SJSA1 (cell line): ENCODE data around the gene LOXHD1. TPM values are rescaled to one million over a fixed set of nuclear protein-coding genes. Genes with fewer than 3 reads are reported as not detected.

ENCODE experiments used
- DNase-seq, 2 experiments: peaks; one replicate each; pipeline ENCODE4 v3.0.0-alpha.2; 2015 to 2020; ENCODE audit warnings: low spot score in 2 of 2, low read depth in 1 of 2
- H3K27ac ChIP-seq: fragments of 250-450 bp; sonication (Bioruptor Pico); 2 replicates; pipeline ENCODE4 v1.5.1; 2020; ENCODE audit warnings: mild to moderate bottlenecking, moderate library complexity
- H3K27me3 ChIP-seq: fragments of 250-450 bp; sonication (Bioruptor Pico); replicated peaks from 2 replicates; pipeline ENCODE4 v1.5.1; 2020; ENCODE audit warnings: mild to moderate bottlenecking, moderate library complexity
- H3K36me3 ChIP-seq: fragments of 250-450 bp; sonication (Bioruptor Pico); 2 replicates; pipeline ENCODE4 v1.5.1; 2020; ENCODE audit warnings: mild to moderate bottlenecking
- H3K4me1 ChIP-seq: fragments of 250-450 bp; sonication (Bioruptor Pico); replicated peaks from 2 replicates; pipeline ENCODE4 v1.6.1; 2021; ENCODE audit warnings: mild to moderate bottlenecking
- H3K4me3 ChIP-seq: fragments of 250-450 bp; sonication (Bioruptor Pico); 2 replicates; pipeline ENCODE4 v1.5.1; 2020; ENCODE audit warnings: mild to moderate bottlenecking
- H3K9me3 ChIP-seq: fragments of 250-450 bp; sonication (Bioruptor Pico); replicated peaks from 2 replicates; pipeline ENCODE4 v1.5.1; 2020; ENCODE audit warnings: mild to moderate bottlenecking
- total RNA-seq: library from RNA; depleted of rRNA; stranded (reverse); fragments of >200 nt; shearing (Covaris generic); gene quantifications from 2 replicates; pipeline ENCODE4 v1.2.3, GENCODE V29; 2014

The LOXHD1 gene
- total RNA-seq, 1 experiment from 2014 or later = not detected

DNA sequence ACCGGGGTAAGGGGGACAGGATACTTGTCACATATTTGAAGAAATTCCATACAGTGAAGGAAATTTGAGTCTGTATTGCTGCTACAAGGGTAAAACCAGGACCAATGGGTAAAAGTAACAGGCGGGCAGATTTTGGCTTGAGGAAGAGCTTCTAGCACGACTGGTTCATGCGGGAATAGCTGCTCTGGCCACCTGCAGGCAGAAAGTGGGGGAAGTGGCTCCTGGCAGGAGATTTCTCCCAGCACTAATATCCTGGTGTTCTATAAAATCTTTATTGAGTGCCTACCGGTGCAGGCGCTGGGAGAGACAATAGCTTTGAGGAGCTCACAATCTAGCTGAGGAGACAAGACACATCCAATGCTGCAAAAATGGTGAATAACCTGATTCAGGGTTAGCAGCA lies 198.5 kb downstream of the LOXHD1 start:
- DNase-seq = peak in 1 of 2 experiments; percentile 14
- Histone ChIP-seq H3K4me3 (no peak overlapping the region), H3K27ac (no peak overlapping the region), H3K27me3 (no peaks in the 10 kb centered on the region), H3K9me3 (no peaks in the 10 kb centered on the region), H3K36me3 (no peaks in the 10 kb centered on the region), H3K4me1 (no peaks in the 10 kb centered on the region)

DNA sequence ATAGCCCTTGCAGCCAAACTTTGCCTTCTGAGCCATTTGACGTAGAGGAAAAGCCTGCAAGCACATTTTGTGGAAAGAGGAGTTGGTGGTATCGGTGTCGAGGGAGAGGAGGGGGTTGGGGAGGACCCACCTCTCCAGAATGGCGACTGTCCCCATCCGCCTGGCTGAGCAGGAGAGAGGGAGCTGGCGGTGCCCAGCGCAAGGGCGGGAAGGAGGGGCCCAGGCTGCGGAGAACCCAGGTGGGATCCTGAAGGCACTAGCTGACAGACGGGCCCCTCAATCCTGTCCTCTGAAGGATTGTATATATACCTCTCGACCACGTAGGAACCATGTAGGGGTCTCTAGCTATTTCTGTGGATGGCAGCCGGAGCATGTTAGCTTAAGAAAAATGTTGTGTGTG lies 200.3 kb downstream of the LOXHD1 start:
- Histone ChIP-seq H3K4me3 (no peak overlapping the region), H3K4me1 (no peaks in the 10 kb centered on the region), H3K27ac (no peak overlapping the region), H3K36me3 (no peaks in the 10 kb centered on the region), H3K27me3 (no peaks in the 10 kb centered on the region), H3K9me3 (no peaks in the 10 kb centered on the region)
- peak in 1 of 2 experiments; percentile 6 for DNase-seq

DNA sequence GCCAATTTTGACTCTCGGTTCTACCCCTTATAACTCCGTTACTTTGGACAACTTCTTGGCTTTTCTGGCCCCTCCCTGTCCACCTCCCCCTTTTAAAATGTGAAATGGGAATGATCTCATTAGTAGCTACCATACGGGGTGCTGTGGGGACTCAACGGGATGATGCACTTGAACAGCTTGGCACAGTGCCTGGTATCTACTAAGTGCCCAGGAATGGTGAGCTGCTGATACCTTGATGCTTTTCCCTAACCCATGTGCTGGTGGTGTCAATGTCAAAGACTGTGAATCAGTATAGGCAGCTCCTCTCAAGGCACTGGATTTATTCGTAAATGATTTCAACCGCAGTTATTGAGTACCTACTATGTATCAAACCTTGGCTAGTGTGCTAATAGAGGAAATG lies 204.2 kb downstream of the LOXHD1 start:
- Histone ChIP-seq H3K4me1 (no peaks in the 10 kb centered on the region), H3K27ac (no peak overlapping the region), H3K4me3 (no peak overlapping the region), H3K27me3 (no peaks in the 10 kb centered on the region), H3K9me3 (no peaks in the 10 kb centered on the region), H3K36me3 (no peaks in the 10 kb centered on the region)
- peak in 1 of 2 experiments; percentile 43 for DNase-seq

DNA sequence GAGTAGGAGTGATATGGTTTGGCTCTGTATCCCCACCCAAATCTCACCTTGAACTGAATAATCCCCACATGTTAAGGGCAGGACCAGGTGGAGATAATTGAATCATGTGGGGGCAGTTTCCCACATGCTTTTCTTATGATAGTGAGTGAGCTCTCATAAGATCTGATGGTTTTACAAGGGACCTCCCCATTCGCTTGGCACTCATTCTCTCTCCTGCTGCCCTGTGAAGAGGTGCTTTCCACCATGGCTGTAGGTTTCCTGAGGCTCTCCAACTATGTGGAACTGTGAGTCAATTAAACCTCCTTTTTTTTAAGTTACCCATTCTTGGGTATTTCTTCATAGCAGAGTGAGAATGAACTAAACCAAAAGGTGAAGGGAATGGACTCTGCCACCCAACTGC lies 207.5 kb downstream of the LOXHD1 start:
- H3K36me3 ChIP-seq = no peaks in the 10 kb centered on the region
- no peak overlapping the region for H3K4me3 ChIP-seq
- no peaks in the 10 kb centered on the region for H3K9me3 ChIP-seq
- DNase-seq = no peak
- H3K4me1 ChIP-seq = no peaks in the 10 kb centered on the region
- H3K27ac ChIP-seq = no peak overlapping the region
- H3K27me3 ChIP-seq = no peaks in the 10 kb centered on the region

DNA sequence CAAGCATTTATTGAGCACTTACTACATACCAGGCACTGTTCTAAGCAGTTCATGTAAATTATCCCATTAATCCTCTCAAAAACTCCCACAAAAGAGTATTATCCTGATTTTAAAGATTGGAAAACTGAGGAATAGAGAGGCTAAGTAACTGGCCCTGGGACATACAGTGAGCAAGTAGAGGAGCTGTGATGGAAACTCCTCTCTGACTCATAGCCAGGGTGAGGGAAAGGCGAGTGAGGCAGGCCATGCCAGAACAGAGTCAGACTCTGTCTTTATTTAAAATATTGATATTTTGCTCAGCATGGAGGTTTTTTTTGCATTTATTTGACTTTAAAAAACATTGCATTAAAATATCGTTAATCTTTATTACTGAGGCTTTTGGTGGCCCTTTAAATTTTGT lies 208.0 kb downstream of the LOXHD1 start:
- no peak overlapping the region for H3K27ac ChIP-seq
- H3K36me3 ChIP-seq = no peaks in the 10 kb centered on the region
- H3K4me3 ChIP-seq = no peak overlapping the region
- no peaks in the 10 kb centered on the region for H3K27me3 ChIP-seq
- H3K4me1 ChIP-seq = no peaks in the 10 kb centered on the region
- no peaks in the 10 kb centered on the region for H3K9me3 ChIP-seq
- DNase-seq = no peak

DNA sequence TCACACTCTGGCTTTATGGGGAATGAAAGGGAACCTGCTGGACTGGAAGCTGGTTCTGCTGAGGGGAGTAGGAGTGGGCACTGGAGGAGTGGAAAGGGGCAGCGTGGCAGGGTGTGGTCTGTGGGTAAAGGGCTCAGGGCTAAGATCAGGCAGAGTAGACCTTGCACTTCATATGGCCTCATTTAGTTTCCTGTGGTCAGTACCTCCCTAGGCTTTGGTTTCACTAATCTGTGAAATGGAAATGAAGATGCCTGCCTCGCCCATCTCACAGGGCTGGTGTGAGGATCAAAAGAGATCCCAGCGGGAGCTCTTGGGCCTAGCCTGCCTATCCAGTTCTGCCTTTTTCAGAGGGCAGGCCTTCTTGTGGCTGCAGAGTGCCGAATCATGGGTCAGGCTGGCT lies 208.7 kb downstream of the LOXHD1 start:
- no peaks in the 10 kb centered on the region for H3K4me1 ChIP-seq
- no peaks in the 10 kb centered on the region for H3K27me3 ChIP-seq
- H3K36me3 ChIP-seq = no peaks in the 10 kb centered on the region
- DNase-seq = no peak
- no peaks in the 10 kb centered on the region for H3K9me3 ChIP-seq
- no peak overlapping the region for H3K27ac ChIP-seq
- no peak overlapping the region for H3K4me3 ChIP-seq

DNA sequence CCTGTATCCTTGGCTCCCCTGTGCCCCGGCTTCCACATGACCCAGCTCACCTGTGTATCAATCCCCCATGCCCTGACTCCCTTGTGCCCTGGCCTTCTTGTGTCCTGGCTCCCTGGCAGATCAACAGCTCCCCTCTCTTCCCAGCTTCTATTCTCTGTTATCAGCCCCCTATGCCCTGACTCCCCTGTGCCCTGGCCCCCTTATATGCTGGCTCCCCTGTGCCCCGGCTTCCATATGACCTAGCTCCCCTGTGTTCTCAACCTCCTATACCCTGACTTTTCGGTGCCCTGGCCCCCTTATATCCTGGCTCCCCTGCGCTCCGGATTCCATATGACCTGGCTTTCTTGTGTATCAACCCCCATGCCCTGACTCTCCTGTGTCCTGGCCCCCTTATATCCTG lies 209.2 kb downstream of the LOXHD1 start:
- no peaks in the 10 kb centered on the region for H3K27me3 ChIP-seq
- no peaks in the 10 kb centered on the region for H3K36me3 ChIP-seq
- H3K27ac ChIP-seq = no peak overlapping the region
- H3K9me3 ChIP-seq = no peaks in the 10 kb centered on the region
- no peak overlapping the region for H3K4me3 ChIP-seq
- H3K4me1 ChIP-seq = no peaks in the 10 kb centered on the region
- no peak for DNase-seq

DNA sequence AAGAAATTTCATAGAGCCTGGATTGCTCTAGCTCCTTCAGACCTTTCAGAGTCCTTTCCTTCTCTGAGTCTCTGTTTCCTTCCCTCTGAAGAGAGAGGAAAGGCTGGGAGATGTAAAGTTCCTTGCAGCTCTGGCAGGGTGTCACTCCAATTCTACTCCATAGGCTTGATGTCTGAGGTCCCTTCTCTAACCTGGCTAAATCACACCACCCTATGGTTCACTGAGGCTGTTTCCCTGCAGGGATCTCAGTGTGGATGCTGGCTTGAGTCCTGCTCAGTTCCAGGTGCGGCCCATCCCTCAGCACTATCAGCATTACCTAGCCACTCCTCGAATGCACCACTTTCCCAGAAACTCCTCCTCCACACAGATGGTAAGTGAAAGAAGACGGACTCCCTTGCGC lies 209.7 kb downstream of the LOXHD1 start:
- Histone ChIP-seq H3K36me3 (no peaks in the 10 kb centered on the region), H3K27ac (no peak overlapping the region), H3K4me3 (no peak overlapping the region), H3K9me3 (no peaks in the 10 kb centered on the region), H3K27me3 (no peaks in the 10 kb centered on the region), H3K4me1 (no peaks in the 10 kb centered on the region)
- no peak for DNase-seq

DNA sequence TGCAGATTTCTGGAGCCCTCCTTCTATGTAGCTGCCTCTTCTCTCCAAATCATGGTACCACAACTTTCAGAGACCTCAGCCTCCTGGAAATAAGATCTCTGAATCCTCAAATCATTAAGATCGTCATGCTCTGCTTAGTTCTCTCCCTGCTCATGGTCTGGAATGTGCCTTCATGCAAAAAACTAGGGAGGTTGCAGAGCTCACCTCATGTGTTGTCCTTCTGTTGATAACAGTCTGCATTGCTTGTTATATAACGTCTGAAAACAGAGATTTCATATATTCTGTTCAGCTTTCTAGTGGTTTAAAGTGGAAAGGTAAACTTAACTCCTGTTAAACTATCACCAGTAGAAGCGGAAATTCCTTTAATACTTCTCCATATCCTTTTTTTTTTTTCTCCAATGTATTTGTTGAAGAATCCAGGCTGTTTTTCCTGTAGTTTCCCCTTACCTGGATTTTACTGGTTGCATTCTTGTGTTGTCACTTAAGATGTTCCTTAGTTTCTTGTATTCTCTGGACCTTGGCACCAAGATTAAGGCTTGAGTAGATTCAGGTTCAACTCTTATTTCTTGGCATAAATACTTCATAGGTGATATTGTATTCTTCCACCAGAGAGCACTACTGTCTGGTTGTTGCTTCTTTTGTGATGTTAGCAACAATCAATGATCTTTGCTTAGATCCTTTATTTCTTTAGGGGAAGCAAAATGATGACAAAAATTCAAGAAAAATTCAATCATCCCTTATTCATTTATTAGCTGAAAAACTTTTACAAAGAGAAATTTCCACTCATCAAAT lies 211.3 kb downstream of the LOXHD1 start:
- Histone ChIP-seq H3K27ac (no peak overlapping the region), H3K9me3 (no peaks in the 10 kb centered on the region), H3K4me1 (no peaks in the 10 kb centered on the region), H3K4me3 (no peak overlapping the region), H3K36me3 (no peaks in the 10 kb centered on the region), H3K27me3 (no peaks in the 10 kb centered on the region)
- DNase-seq = no peak

DNA sequence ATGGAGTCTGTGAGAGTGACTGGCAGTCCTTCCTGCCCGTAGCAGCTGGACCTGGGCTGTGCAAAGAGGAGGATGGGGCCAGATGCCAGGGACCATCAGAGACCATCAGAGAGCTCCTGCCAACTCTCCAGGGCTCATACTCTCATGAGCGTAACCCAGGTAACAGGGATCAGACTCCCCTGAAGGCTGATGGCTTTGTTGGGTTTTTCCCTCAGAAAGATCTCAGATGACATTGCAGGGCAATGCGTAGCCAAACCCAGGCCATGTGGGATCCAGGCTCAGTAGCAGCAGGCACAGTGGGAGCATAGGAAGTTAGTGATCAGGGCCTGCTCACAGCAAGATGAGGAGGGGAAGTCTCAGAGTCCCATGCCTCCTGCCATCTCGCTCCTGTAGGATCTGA lies 218.0 kb downstream of the LOXHD1 start:
- Histone ChIP-seq H3K4me3 (no peak overlapping the region), H3K27me3 (no peaks in the 10 kb centered on the region), H3K27ac (no peak overlapping the region), H3K36me3 (no peaks in the 10 kb centered on the region), H3K9me3 (no peaks in the 10 kb centered on the region), H3K4me1 (no peaks in the 10 kb centered on the region)
- DNase-seq = peak in 1 of 2 experiments; percentile 26

DNA sequence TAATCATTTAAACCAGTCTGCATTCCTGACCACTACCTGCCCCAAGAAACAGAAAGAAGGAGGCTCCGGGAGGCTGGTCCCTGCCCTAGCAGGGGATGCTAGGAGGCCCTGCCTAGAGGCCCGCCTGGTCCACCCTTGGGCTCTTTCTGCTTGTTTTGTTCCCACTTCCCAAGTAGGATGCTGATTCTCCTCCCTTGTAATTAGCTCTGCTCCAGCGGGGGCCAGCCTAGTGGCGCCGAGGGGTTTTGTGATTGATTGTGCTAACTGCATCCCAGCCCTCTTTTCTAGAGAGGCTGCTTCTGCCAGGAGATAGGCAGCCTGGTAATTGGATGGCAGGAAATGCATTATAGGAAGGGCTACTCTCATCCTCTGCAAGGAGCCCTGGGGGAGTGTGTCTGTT lies 220.0 kb downstream of the LOXHD1 start:
- Histone ChIP-seq H3K9me3 (no peaks in the 10 kb centered on the region), H3K36me3 (no peaks in the 10 kb centered on the region), H3K27me3 (no peaks in the 10 kb centered on the region), H3K4me3 (no peak overlapping the region), H3K4me1 (peaks cover under 1% of the 10 kb centered on the region; the same call in 1 of the 2 replicates), H3K27ac (no peak overlapping the region)
- DNase-seq = no peak

DNA sequence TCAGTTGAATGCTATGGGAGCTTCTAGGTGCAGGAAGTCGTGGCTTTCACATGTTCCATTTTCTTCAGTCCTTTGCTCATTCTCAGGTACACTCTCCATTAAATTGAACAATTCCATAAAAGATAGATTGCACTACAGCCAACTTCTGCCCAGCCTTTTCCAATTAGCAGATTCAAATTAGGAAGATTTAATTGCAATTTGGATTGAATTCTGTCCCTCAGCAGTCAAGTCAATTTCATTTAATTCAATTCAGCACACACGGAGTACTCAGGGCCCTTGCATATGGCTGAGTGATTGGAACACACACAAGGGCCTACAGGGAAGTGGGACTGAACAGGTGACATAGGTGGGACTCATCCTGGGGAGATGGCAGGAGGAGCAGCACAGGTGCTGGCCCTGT lies 220.4 kb downstream of the LOXHD1 start:
- Histone ChIP-seq H3K27ac (no peak overlapping the region), H3K4me3 (no peak overlapping the region), H3K36me3 (no peaks in the 10 kb centered on the region), H3K9me3 (no peaks in the 10 kb centered on the region), H3K4me1 (peaks cover 5% of the 10 kb centered on the region), H3K27me3 (no peaks in the 10 kb centered on the region)
- no peak for DNase-seq

DNA sequence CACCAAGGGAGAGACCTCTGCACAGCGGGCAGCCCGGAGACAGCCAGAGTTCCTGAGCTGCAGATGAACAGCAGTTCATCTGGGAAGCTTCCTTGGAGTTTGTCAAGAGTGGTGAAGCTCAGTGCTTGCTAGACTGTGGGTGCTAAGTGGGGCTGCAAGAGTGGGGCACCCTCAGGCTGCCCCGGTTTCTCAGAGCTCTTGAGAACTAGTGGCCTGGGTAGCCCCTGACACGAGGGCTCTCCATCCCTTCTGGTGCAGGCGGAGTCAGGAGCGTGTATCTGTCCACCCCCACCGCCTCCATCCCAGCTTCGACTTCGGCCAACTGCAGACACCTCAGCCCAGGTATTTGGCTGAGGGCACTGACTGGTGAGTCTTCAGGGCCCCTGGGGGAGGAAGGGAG lies 222.0 kb downstream of the LOXHD1 start:
- peaks cover 6% of the 10 kb centered on the region for H3K4me1 ChIP-seq
- no peaks in the 10 kb centered on the region for H3K36me3 ChIP-seq
- no peak overlapping the region for H3K27ac ChIP-seq
- no peak for DNase-seq
- no peak overlapping the region for H3K4me3 ChIP-seq
- no peaks in the 10 kb centered on the region for H3K9me3 ChIP-seq
- no peaks in the 10 kb centered on the region for H3K27me3 ChIP-seq

DNA sequence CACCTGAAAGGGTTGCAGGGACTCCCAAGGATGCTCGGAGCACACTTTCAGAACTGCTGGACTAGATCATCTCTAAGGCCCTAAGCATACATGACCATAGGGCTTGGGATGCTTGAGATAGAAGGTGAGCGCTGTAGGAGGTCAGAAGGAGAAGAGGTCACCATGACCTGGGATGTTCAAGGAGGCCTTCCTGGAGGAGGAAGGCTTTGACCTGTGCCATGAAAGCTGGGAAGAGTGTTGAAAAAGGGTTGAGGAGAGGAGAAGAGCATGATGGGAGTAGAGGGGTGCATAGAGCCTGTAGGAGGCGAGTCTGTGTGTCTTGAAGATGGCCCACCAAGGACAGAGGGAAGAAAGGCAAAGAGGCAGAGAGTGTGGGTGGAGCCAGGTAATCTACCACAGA lies 222.4 kb downstream of the LOXHD1 start:
- Histone ChIP-seq H3K27me3 (no peaks in the 10 kb centered on the region), H3K36me3 (no peaks in the 10 kb centered on the region), H3K9me3 (no peaks in the 10 kb centered on the region), H3K4me3 (no peak overlapping the region), H3K4me1 (peaks cover 6% of the 10 kb centered on the region), H3K27ac (no peak overlapping the region)
- DNase-seq = peak in 1 of 2 experiments; percentile 13
